Measurements from ENCODE around the gene CXCL3. TPM values are rescaled to one million over a fixed set of nuclear protein-coding genes. Genes with fewer than 3 reads are reported as not detected.

The CXCL3 gene
- total and polyA plus RNA-seq, 9 of the 15 experiments (the other 6 are each of a cell fraction or from before 2014, with no cell fraction given): 2.3 to 8.9 (median 6.1) TPM

DNA sequence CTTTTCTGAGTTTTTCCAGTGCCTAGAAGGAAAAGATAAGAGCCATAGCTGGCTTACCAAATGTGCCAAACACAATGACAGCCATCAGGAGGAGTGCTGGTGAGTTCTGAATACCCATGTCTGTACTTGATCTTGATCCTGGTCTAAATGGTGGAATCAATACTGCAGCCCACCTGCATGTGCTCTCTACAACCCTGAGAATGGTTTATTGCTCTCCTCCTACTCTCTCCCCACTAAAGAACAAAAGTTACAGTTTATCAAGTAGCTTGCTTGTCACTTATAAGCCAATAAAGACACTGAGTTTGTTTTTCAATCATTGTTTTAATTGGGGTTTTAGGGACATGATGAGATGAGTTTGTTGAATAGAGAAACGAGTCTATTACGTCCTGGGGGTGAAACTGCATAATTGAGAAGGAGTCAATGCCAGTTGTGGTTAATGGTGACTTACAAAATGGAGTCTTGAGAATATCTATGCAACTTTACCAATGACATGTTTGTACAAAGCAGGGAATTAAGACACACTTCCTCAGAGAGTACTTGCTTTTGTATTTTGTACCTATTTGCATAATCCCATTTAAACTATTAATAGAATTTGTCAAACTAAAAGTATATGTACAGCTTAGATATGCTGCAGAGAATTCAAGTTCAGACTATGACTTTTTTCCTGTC, 20.8 kb upstream of the CXCL3 start (continued):
- TF ChIP-seq, protein P1, sequence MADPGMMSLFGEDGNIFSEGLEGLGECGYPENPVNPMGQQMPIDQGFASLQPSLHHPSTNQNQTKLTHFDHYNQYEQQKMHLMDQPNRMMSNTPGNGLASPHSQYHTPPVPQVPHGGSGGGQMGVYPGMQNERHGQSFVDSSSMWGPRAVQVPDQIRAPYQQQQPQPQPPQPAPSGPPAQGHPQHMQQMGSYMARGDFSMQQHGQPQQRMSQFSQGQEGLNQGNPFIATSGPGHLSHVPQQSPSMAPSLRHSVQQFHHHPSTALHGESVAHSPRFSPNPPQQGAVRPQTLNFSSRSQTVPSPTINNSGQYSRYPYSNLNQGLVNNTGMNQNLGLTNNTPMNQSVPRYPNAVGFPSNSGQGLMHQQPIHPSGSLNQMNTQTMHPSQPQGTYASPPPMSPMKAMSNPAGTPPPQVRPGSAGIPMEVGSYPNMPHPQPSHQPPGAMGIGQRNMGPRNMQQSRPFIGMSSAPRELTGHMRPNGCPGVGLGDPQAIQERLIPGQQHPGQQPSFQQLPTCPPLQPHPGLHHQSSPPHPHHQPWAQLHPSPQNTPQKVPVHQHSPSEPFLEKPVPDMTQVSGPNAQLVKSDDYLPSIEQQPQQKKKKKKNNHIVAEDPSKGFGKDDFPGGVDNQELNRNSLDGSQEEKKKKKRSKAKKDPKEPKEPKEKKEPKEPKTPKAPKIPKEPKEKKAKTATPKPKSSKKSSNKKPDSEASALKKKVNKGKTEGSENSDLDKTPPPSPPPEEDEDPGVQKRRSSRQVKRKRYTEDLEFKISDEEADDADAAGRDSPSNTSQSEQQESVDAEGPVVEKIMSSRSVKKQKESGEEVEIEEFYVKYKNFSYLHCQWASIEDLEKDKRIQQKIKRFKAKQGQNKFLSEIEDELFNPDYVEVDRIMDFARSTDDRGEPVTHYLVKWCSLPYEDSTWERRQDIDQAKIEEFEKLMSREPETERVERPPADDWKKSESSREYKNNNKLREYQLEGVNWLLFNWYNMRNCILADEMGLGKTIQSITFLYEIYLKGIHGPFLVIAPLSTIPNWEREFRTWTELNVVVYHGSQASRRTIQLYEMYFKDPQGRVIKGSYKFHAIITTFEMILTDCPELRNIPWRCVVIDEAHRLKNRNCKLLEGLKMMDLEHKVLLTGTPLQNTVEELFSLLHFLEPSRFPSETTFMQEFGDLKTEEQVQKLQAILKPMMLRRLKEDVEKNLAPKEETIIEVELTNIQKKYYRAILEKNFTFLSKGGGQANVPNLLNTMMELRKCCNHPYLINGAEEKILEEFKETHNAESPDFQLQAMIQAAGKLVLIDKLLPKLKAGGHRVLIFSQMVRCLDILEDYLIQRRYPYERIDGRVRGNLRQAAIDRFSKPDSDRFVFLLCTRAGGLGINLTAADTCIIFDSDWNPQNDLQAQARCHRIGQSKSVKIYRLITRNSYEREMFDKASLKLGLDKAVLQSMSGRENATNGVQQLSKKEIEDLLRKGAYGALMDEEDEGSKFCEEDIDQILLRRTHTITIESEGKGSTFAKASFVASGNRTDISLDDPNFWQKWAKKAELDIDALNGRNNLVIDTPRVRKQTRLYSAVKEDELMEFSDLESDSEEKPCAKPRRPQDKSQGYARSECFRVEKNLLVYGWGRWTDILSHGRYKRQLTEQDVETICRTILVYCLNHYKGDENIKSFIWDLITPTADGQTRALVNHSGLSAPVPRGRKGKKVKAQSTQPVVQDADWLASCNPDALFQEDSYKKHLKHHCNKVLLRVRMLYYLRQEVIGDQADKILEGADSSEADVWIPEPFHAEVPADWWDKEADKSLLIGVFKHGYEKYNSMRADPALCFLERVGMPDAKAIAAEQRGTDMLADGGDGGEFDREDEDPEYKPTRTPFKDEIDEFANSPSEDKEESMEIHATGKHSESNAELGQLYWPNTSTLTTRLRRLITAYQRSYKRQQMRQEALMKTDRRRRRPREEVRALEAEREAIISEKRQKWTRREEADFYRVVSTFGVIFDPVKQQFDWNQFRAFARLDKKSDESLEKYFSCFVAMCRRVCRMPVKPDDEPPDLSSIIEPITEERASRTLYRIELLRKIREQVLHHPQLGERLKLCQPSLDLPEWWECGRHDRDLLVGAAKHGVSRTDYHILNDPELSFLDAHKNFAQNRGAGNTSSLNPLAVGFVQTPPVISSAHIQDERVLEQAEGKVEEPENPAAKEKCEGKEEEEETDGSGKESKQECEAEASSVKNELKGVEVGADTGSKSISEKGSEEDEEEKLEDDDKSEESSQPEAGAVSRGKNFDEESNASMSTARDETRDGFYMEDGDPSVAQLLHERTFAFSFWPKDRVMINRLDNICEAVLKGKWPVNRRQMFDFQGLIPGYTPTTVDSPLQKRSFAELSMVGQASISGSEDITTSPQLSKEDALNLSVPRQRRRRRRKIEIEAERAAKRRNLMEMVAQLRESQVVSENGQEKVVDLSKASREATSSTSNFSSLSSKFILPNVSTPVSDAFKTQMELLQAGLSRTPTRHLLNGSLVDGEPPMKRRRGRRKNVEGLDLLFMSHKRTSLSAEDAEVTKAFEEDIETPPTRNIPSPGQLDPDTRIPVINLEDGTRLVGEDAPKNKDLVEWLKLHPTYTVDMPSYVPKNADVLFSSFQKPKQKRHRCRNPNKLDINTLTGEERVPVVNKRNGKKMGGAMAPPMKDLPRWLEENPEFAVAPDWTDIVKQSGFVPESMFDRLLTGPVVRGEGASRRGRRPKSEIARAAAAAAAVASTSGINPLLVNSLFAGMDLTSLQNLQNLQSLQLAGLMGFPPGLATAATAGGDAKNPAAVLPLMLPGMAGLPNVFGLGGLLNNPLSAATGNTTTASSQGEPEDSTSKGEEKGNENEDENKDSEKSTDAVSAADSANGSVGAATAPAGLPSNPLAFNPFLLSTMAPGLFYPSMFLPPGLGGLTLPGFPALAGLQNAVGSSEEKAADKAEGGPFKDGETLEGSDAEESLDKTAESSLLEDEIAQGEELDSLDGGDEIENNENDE (IDR thresholded peaks at IDR 0.05; ENCODE audit: low read depth, low read length): no peak
- TF ChIP-seq SMARCA5 (IDR thresholded peaks at IDR 0.05) (no peak), ZNF282 (CRISPR knock-in tag; IDR thresholded peaks at IDR 0.05) (no peak), ZNF239 (CRISPR knock-in tag; IDR thresholded peaks at IDR 0.05) (peak; percentile 21; the same call in 1 of the 2 replicates), SNIP1 (IDR thresholded peaks at IDR 0.05; ENCODE audit: low read depth) (no peak), ZSCAN32 (CRISPR knock-in tag; IDR thresholded peaks at IDR 0.05) (no peak), MECOM (CRISPR knock-in tag; IDR thresholded peaks at IDR 0.05) (peak; percentile 3; the same call in 1 of the 2 replicates), NEUROD1 (IDR thresholded peaks at IDR 0.05; ENCODE audit: borderline replicate concordance, low read depth, low read length, partially characterized antibody) (no peak)
- TF ChIP-seq, protein P2, sequence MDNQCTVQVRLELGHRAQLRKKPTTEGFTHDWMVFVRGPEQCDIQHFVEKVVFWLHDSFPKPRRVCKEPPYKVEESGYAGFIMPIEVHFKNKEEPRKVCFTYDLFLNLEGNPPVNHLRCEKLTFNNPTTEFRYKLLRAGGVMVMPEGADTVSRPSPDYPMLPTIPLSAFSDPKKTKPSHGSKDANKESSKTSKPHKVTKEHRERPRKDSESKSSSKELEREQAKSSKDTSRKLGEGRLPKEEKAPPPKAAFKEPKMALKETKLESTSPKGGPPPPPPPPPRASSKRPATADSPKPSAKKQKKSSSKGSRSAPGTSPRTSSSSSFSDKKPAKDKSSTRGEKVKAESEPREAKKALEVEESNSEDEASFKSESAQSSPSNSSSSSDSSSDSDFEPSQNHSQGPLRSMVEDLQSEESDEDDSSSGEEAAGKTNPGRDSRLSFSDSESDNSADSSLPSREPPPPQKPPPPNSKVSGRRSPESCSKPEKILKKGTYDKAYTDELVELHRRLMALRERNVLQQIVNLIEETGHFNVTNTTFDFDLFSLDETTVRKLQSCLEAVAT (IDR thresholded peaks at IDR 0.05): no peak
- TF ChIP-seq, protein P3, sequence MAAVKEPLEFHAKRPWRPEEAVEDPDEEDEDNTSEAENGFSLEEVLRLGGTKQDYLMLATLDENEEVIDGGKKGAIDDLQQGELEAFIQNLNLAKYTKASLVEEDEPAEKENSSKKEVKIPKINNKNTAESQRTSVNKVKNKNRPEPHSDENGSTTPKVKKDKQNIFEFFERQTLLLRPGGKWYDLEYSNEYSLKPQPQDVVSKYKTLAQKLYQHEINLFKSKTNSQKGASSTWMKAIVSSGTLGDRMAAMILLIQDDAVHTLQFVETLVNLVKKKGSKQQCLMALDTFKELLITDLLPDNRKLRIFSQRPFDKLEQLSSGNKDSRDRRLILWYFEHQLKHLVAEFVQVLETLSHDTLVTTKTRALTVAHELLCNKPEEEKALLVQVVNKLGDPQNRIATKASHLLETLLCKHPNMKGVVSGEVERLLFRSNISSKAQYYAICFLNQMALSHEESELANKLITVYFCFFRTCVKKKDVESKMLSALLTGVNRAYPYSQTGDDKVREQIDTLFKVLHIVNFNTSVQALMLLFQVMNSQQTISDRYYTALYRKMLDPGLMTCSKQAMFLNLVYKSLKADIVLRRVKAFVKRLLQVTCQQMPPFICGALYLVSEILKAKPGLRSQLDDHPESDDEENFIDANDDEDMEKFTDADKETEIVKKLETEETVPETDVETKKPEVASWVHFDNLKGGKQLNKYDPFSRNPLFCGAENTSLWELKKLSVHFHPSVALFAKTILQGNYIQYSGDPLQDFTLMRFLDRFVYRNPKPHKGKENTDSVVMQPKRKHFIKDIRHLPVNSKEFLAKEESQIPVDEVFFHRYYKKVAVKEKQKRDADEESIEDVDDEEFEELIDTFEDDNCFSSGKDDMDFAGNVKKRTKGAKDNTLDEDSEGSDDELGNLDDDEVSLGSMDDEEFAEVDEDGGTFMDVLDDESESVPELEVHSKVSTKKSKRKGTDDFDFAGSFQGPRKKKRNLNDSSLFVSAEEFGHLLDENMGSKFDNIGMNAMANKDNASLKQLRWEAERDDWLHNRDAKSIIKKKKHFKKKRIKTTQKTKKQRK (IDR thresholded peaks at IDR 0.05; ENCODE audit: borderline replicate concordance, low read depth, low read length): no peak

Data from K562 (cell line).